Coronary artery (tissue), 2 donors: Measurements from ENCODE around the gene TLE3.

Experiments used
- DNase-seq: peaks from one replicate; pipeline ENCODE4 v3.0.0-alpha.2; 2017; ENCODE audit warnings: low spot score
- H3K27ac ChIP-seq, 2 donors: fragments of 200-600 bp; sonication (generic); one replicate each; pipeline ENCODE4 v1.5.1; 2016 to 2019
- H3K4me3 ChIP-seq: fragments of 200-600 bp; sonication (generic); 2 replicates; pipeline ENCODE4 v1.5.1; 2016; ENCODE audit warnings: mild to moderate bottlenecking, moderate library complexity
- TF ChIP-seq, protein P1 (sequence below): fragments of 200-600 bp; sonication (generic); IDR thresholded peaks from one replicate; pipeline ENCODE4 v1.5.1; 2019; ENCODE audit warnings: antibody characterized with exemption

TLE3 gene

DNA sequence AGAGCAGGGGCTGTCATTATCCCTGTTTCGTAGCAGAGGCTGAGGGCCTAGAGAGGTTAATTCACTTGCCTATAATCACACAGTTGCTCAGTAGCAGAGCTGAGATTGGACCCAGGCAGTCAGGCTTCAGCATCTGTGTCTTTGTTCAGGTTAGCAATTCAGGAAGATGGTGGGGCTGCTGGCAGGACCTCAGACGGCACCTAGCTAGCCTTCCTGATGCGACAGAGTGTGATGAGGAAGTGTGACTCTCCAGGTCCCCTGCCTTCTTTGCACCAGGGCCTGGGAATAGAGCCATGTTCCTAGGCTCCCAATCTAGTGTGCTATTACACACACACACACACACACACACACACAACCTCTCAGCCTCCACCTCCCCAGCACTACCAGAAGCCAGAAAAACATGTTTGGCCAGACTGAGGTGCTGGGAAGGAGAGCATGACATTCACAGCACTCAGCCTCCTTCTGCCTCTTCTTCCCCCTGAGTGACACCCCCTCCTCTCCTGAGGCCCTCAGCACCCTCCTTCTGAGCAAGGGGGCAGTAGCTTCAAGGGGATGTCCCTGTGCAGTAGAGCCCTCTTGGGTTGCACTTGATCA, 88.9 kb downstream of the TLE3 start:
- Histone ChIP-seq H3K27ac (no peak overlapping the region), H3K4me3 (no peak overlapping the region)
- DNase-seq: no peak
- TF ChIP-seq, protein P1, sequence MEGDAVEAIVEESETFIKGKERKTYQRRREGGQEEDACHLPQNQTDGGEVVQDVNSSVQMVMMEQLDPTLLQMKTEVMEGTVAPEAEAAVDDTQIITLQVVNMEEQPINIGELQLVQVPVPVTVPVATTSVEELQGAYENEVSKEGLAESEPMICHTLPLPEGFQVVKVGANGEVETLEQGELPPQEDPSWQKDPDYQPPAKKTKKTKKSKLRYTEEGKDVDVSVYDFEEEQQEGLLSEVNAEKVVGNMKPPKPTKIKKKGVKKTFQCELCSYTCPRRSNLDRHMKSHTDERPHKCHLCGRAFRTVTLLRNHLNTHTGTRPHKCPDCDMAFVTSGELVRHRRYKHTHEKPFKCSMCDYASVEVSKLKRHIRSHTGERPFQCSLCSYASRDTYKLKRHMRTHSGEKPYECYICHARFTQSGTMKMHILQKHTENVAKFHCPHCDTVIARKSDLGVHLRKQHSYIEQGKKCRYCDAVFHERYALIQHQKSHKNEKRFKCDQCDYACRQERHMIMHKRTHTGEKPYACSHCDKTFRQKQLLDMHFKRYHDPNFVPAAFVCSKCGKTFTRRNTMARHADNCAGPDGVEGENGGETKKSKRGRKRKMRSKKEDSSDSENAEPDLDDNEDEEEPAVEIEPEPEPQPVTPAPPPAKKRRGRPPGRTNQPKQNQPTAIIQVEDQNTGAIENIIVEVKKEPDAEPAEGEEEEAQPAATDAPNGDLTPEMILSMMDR: no peak

DNA sequence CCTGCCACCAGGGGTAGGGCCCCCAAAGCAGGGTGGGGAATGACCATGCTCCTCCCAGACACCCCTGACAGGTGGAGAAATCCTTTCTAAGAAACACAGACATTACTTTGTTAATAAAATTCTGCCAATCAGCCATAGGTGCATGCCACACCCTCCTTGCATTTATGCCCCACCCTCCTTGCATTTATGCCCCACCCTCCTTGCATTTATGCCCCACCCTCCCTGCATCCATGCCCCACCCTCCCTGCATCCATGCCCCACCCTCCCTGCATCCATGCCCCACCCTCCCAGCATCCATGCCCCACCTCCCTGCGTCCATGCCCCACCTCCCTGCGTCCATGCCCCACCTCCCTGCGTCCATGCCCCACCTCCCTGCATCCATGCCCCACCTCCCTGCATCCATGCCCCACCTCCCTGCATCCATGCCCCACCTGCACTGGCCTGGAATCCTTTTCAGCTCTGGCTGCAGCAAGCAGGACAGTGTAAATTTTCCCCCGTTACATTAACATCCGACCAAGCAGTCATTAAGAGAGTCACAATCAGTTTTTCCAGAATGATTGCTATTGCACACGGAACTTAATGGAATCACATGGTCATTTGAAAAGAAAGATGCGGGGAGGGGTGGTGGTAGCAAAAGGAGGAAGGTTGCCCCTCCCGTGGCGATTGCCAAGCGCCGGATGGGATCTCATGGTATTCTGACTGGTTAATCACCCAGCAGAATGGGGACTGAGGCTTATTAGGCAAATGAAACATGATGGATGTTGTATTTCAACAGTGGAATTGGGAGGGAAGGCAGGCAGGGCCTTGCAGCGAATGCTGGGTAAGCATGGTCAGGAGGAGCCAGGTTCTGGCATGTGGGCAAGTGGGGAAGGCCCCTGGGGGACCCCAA, 91.2 kb downstream of the TLE3 start:
- TF ChIP-seq, protein P1: no peak
- Histone ChIP-seq H3K27ac (no peak overlapping the region), H3K4me3 (no peak overlapping the region)
- no peak for DNase-seq

DNA sequence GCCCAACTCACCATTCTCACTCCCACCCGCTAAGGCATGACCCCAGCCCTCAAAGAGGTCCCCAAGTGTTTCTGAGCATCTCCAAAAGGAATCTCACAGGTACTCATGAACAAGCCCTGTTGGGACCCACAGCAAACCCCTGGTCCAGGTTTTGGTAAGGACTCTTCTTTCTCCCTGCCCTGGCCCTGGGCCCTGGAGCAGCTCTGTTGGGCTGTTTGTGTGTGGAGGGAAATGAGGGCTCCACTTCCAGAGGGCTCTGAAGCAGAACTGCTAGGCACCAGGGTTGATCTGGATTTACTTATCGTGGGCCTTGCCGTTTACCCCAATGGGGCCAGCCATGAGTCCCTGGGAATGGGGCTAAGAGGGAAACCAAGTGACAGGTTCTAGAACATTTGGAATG, 92.9 kb downstream of the TLE3 start:
- TF ChIP-seq, protein P1: no peak
- no peak for DNase-seq
- Histone ChIP-seq H3K4me3 (no peak overlapping the region), H3K27ac (no peak overlapping the region)

DNA sequence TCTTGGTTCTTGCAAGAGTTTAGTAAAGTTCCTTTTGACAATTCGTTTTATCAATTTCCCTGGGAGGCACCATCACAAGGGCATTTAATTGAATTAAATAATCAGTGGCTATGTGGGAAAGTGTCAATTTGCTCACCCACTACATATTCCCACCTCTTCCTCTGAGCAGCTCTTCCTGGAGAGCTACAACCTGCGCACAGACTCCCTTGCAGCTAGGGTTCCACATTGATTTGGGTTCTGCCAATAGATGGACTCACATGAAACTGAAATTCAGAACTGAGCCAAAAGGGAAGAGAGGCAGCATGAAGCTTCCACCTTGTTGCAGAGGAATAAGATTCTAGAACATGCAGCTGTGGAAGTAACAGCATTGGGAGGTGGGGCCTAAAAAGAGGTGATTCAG, 94.8 kb downstream of the TLE3 start:
- TF ChIP-seq, protein P1: no peak
- Histone ChIP-seq H3K27ac (no peak overlapping the region), H3K4me3 (no peak overlapping the region)
- DNase-seq: no peak

DNA sequence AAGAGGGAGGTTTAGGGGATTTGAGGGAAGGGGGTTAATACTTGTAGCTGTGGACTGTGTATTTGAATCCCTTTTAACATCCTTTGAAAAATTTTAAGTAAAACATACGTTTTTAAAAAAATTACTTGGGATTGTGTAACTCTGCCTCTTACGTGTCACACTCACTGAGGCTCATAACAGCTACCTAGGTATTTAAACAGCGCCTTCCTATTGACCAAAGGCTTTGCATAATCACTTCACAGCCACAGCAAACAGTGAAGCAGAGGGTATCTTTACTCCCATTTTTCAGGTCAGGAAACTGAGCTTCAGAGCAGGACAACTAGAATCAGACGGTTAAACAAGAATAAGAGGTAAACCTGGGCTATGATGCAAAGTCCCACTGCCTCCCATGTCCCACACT, 95.9 kb downstream of the TLE3 start:
- TF ChIP-seq, protein P1: no peak

DNA sequence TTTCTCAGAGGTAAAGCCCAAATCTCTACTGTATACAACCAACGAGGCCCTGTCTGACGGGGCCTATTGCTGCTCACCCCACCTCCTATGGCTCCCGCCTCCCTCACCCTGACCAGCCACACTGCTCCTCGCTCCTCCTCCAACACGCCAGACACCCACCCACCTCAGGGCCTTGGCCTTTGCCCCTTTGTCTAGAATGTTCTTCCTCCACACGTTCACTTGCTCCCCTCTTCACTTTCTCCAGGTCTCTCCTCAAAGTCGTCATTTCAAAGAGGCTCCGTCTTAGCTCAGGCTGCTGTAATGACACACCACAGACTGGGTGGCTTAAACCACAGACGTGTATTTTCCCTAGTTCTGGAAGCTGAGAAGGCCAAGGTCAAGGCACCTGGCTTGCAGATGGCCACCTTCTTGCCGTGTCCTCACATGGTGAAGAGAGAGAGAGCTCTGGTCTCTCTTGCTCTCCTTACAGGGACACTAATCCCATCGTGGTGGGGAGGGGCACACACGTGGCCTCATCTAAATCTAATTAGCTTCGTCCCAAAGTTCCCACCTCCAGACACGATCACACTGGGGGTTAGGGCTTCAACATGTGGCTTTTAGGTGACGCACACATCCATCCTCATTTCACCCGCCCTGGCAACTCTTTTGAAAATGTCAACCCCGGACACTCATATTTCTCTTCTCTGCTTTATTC, 98.2 kb downstream of the TLE3 start:
- TF ChIP-seq, protein P1: no peak
- Histone ChIP-seq H3K27ac (no peak overlapping the region), H3K4me3 (no peak overlapping the region)
- DNase-seq: no peak

More for the DNA sequence above, 95.9 kb downstream of the TLE3 start:
- DNase-seq: no peak
- H3K27ac ChIP-seq: no peak overlapping the region
- H3K4me3 ChIP-seq: no peak overlapping the region
